ENCODE measurements around the gene MGMT. TPM values are rescaled to one million over a fixed set of nuclear protein-coding genes. Genes with fewer than 3 reads are reported as not detected.

Gene MGMT
- total RNA-seq, 1 experiment from 2014 or later, result 11.5 TPM

- TF ChIP-seq CBX3 (IDR thresholded peaks at IDR 0.05; ENCODE audit: low read depth) (no peak), ZNF274 (IDR thresholded peaks at IDR 0.05; ENCODE audit: low read depth, low read length) (no peak)
Measured at GRCh38 chr10:129521161-129522025, 54.4 kb downstream of the MGMT start (continued).

- H3K4me3 ChIP-seq (replicated peaks in 1 of 2; ENCODE audit: low read depth in 1 of 2, low read length in 2 of 2), result no peak overlapping the region
- H3K9me3 ChIP-seq (ENCODE audit: control insufficient read depth in 1 of 2, insufficient read depth in 1 of 2, low read depth in 1 of 2, low read length in 2 of 2), result peaks cover 7 to 22% of the 10 kb centered on the region in 2 experiments; a peak in 2 of 4 replicates
- DNase-seq (ENCODE audit: low read depth, low spot score) (no peak), ATAC-seq (no peak)
- H3K36me3 ChIP-seq (ENCODE audit: control insufficient read depth in 1 of 2, insufficient read depth in 2 of 2, low read length in 2 of 2), result no peaks in the 10 kb centered on the region
- intact Hi-C loops (cut with micrococcal nuclease), result no loop called here
- H2AFZ ChIP-seq (ENCODE audit: low read depth, low read length, poor library complexity, severe bottlenecking), result no peak overlapping the region
- H3K9ac ChIP-seq (ENCODE audit: low read length), result no peak overlapping the region
- H3K4me1 ChIP-seq (ENCODE audit: control insufficient read depth in 1 of 2, insufficient read depth in 2 of 2, low read length in 2 of 2), result no peaks in the 10 kb centered on the region
- no peaks in the 10 kb centered on the region for H3K9me2 ChIP-seq (ENCODE audit: insufficient read depth)
- H3K79me2 ChIP-seq (ENCODE audit: insufficient read depth, low read length), result no peaks in the 10 kb centered on the region
- BruUV-seq (replicated peaks), result no TSS peak
- ChIA-PET POLR2A (no interaction called here), CTCF (no interaction called here), RAD21 (ENCODE audit: low non-redundant PET in 1 of 2, low total read pairs in 2 of 2, uncharacterized antibody in 2 of 2, unreplicated experiment in 2 of 2) (no interaction called here)
- no peak overlapping the region for H3K27ac ChIP-seq (ENCODE audit: low read depth, low read length)
- no peak overlapping the region for H3K4me2 ChIP-seq (ENCODE audit: low read length)
- no peaks in the 10 kb centered on the region for H4K20me1 ChIP-seq (ENCODE audit: insufficient read depth)
- no peaks in the 10 kb centered on the region for H3K27me3 ChIP-seq (ENCODE audit: insufficient read depth, low read length)
- no peak for TF ChIP-seq RAD21 (IDR thresholded peaks at IDR 0.05; ENCODE audit: low read depth)
- TF ChIP-seq, protein P1, sequence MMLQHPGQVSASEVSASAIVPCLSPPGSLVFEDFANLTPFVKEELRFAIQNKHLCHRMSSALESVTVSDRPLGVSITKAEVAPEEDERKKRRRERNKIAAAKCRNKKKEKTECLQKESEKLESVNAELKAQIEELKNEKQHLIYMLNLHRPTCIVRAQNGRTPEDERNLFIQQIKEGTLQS (IDR thresholded peaks at IDR 0.05), result no peak
- no peak for TF ChIP-seq TCF7L2 (IDR thresholded peaks at IDR 0.05; ENCODE audit: borderline replicate concordance, extremely low read depth, insufficient read depth, insufficient read length)
- TF ChIP-seq CEBPB (IDR thresholded peaks at IDR 0.05; ENCODE audit: low read depth), result no peak
- no peak for TF ChIP-seq EGR1 (IDR thresholded peaks at IDR 0.05; ENCODE audit: low read depth)
- TF ChIP-seq EZH2phosphoT487 (IDR thresholded peaks at IDR 0.05; ENCODE audit: borderline replicate concordance), result no peak
- TF ChIP-seq SRF (IDR thresholded peaks at IDR 0.05; ENCODE audit: low read depth), result no peak
- TF ChIP-seq POLR2A (IDR thresholded peaks at IDR 0.05; ENCODE audit: borderline replicate concordance, extremely low read depth, insufficient read depth, insufficient read length), result no peak
- no peak for TF ChIP-seq JUND (IDR thresholded peaks at IDR 0.05)
- TF ChIP-seq REST (IDR thresholded peaks at IDR 0.05; ENCODE audit: low read depth), result no peak
- no peak for TF ChIP-seq POLR2AphosphoS5 (IDR thresholded peaks at IDR 0.05; ENCODE audit: low read depth, low read length)
- no peak for TF ChIP-seq MAX (IDR thresholded peaks at IDR 0.05)
- no peak for TF ChIP-seq YY1 (IDR thresholded peaks at IDR 0.05; ENCODE audit: extremely low read depth, insufficient replicate concordance, low read depth, low read length)
- TF ChIP-seq ZNF274 (IDR thresholded peaks at IDR 0.05; ENCODE audit: low read depth, low read length), result no peak
- TF ChIP-seq SP1 (IDR thresholded peaks at IDR 0.05; ENCODE audit: low read depth), result no peak
- TF ChIP-seq ELF1 (IDR thresholded peaks at IDR 0.05; ENCODE audit: borderline replicate concordance, low read depth), result no peak
- no peak for TF ChIP-seq CTCF (IDR thresholded peaks at IDR 0.05 in 2 of 3, conservative IDR thresholded peaks at IDR 0.05 in 1 of 3; ENCODE audit: borderline replicate concordance in 1 of 3, insufficient read depth in 1 of 3, low read depth in 2 of 3, low read length in 2 of 3)
Measured at GRCh38 chr10:129522041-129522585, 55.1 kb downstream of the MGMT start.
